ENCODE measurements around the gene CAV1.

The CAV1 gene

DNA sequence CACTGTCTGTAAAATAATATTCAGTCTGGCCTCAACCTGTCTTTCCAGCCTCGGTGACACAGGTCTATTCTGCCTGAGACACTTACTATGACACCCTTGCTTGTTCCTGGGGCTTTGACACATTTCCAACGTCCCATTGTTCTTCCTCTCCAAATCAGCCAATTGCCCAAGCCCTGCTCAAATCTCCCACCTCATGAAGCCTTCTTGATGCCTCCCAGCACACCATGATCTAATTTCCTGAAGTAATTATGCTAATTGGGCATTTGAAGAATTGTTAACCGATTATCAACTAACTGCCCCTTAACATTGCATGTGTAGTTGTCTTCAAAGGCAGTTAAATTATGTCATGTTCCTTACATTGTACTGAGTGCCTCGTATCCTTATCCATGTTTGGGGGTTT is 33.1 kb downstream of the CAV1 start:
- no peak for DNase-seq (ENCODE audit: low spot score)

DNA sequence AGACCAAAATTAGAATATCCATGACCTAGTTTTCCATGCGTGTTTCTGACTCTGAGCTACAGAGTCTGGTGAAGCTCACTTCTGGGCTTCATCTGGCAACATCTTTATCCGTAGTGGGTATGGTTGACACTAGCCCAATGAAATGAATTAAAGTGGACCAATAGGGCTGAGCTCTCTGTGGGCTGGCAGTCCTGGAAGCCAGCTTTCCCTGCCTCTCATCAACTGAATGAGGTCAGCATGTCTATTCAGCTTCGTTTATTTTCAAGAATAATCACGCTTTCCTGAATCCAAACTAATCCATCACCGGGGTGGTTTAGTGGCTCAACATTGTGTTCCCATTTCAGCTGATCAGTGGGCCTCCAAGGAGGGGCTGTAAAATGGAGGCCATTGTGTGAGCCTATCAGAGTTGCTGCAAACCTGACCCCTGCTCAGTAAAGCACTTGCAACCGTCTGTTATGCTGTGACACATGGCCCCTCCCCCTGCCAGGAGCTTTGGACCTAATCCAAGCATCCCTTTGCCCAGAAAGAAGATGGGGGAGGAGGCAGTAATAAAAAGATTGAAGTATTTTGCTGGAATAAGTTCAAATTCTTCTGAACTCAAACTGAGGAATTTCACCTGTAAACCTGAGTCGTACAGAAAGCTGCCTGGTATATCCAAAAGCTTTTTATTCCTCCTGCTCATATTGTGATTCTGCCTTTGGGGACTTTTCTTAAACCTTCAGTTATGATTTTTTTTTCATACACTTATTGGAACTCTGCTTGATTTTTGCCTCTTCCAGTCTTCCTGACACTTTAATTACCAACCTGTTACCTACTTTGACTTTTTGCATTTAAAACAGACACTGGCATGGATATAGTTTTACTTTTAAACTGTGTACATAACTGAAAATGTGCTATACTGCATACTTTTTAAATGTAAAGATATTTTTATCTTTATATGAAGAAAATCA is 35.5 kb downstream of the CAV1 start:
- DNase-seq (ENCODE audit: low spot score) = no peak

DNA sequence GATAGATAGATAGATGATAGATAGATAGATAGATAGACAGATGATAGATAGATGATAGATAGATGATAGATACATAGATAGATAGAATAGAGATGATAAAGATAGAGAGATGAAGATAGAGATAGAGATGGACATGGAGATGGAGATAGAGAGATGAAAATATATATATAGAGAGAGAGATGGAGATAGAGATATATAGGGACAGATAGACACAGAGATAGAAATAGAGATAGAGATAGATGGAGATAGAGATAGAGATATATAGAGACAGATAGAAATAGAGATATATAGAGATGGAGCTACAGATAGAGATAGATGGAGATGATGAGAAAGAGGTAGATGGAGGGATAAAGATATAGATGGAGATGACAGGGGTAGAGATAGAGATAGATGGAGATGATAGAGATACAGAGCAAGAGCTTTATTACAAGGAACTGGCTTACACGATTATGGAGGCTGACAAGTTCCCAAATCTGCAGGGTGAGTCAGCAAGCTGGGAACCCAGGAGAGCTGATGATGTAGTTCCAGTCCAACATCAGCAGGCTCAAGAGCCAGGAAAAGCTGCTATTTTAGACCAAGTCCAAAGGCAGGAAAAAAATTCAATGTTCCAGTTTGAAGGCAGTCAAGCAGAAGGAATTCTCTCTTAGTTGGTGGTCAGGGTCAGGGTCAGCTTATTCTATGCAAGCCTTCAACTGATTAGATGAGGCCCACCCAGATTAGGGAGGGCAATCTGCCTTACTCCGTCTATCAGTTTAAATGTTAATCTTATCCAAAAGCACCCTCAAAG is 37.1 kb downstream of the CAV1 start:
- no peak for DNase-seq (ENCODE audit: low spot score)

DNA sequence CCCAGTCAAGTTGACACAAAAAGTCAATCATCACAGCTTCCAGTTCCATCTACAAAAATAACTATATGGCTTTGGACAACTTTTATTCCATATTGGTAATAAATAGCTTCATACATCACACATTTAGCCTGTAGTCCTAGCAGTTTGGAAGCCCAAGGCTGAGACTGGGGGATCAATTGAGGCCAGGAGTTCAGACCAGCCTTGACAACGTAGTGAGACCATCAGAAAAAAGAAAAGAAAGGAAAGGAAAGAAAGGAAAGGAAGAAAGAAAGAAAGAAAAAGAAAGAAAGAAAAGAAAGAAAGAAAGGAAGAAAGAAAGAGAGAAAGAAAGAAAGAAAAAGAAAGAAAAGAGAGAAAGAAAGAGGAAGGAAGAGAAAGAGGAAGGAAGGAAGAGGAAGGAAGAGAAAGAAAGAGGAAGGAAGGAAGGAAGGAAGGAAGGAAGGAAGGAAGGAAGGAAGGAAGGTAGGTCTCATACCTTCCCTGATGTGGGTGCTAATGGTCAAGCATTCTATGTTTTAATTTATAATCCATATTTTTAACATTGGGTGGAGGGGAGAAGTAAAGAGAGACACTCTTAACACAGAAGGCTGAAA is 37.8 kb downstream of the CAV1 start:
- no peak for DNase-seq (ENCODE audit: low spot score)

DNA sequence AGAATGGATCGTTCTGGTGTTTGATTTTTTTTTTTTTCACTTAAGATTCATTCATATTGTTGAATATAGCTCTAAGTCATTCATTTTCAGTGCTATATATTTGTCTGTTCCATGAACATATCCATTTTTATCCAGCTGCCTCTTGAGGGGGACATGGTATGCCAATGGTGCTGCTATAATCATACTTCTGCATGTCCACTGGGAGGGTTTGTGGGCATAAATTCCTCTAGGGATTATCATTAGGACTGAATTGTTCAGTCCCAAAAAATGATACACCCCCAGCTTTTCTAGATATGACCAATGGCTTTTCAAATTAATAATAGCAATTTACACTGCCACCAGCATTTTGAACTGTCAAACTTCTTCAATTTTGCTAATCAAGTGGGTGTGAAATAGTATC is 41.1 kb downstream of the CAV1 start:
- no peak for DNase-seq (ENCODE audit: low spot score)

DNA sequence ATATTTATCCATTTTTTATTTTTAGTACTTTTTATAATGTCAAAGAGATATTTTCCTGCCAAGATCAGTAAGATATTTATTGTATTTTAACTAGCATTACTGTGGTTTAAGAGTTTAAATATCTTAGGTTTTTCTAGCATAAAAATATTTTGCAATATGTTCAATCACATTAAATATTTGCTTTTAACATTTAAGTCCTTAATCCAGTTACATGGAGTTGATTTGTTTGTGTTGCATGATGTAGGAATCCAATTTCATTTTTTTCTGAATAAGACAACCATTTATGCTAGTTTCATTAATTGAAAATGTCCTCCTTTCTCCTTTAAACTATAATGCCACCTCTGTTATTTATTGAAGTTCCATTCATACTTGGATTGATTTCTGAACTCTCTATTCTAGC is 41.8 kb downstream of the CAV1 start:
- no peak for DNase-seq (ENCODE audit: low spot score)

DNA sequence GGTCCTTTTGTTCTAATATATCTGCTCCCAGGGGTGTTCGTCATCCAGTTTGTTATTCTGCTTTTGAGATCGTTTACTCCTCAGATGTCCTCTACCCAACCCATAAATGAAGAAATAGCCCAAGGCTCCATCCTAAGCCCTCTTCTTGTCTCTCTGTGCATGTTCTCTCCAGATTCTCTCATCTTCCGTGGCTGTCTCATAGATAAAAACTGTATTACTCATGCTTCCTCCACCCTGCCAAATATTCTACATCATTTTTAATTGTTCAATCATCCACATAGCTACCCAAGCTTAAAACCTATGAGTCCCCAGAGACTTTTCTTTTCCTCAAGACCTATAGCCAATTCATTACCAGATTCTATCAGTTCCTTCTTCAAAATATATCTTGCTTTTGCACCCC is 44.9 kb downstream of the CAV1 start:
- no peak for DNase-seq (ENCODE audit: low spot score)

DNA sequence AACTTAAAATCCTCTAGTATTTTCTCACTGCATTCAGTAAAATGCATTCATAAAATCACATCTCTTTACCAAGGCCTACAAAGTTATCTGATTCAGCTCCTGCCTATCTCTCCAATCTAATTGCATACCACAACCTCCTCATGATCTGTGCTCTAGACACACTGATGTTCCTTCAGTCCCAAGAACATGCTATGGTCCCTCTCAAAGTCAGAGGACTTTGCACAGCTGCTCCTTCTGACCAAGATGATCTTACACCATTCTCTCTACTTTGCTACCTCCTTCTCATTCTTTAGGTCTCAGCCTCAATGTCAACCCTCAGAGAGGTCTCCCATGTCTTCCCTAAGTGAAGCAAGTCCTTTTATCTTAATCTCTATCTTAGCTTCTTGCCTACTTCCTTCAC is 45.5 kb downstream of the CAV1 start:
- DNase-seq (ENCODE audit: low spot score) = no peak

DNA sequence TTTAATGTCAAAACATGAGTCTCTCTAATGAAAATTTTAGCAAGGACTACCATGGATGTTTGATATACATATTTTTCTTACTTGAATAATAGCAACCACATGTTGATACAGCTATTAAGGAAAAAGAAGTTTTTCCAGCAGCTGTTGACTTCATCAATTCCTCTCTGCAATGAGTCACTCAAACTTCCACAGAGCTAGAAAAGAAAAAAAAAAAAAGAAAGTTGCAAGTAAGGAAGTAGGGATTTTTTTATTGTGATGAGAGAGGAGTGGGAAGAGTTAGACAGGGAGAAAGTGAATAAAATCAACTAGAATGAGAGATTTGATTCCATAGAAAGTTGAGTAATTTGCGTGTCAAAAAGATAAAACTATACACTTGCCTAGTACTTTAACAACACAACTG is 46.2 kb downstream of the CAV1 start:
- DNase-seq (ENCODE audit: low spot score) = peak; percentile 25

DNA sequence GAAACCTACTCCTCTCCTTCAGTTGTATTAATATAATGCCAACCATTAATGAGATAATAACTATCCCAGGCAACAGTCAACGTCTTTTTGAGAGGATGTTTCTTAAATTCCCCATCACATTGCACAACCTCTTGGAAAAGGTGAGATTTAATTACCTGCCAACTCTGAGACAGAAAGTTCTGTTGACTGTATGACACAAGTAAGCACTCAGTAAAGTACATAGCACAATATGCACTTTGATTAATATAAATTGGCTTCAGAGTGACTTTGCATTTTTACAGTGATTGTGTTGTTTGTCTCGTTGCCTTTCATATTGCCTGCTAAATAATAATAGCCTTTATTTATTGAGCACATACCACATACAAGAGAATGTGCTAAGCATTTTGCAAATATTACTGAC is 46.7 kb downstream of the CAV1 start:
- DNase-seq (ENCODE audit: low spot score) = no peak

DNA sequence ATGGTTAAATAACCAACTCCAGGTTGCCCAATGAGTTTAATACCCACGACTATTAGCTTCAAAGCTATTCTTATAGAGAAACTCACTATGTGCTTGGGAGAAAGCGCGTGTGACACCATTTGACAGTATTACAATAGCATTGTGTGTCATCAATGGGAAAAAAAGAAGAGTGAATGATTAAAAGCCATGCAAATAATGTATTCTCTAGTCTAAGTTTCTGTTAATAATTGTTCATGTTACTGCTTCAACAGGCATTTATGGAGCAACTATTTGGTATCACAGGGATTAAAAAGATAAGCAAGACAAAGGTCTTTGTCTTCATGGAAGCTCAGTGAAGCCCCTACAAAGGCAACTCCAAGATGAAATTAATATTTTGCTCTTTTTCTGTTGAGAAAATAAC is 47.2 kb downstream of the CAV1 start:
- DNase-seq (ENCODE audit: low spot score) = no peak

DNA sequence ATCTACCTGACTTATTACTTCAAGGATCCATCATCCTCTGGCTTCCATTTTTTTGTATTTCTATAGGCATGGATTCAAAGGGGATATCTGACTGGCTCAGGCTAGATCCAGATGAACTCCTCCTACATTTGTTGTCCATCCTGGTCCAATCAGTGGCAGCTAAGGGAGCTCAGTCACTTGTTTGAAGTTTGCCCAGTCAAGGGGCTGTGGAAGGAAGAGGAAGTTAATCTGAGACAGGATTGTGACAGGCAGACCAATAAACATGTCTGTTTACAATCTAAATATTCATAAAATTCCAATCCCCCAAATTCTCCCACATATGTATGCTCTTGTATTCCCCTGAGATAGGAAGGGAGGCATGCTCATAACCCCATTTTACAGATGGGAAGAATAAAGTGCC is 48.7 kb downstream of the CAV1 start:
- no peak for DNase-seq (ENCODE audit: low spot score)

DNA sequence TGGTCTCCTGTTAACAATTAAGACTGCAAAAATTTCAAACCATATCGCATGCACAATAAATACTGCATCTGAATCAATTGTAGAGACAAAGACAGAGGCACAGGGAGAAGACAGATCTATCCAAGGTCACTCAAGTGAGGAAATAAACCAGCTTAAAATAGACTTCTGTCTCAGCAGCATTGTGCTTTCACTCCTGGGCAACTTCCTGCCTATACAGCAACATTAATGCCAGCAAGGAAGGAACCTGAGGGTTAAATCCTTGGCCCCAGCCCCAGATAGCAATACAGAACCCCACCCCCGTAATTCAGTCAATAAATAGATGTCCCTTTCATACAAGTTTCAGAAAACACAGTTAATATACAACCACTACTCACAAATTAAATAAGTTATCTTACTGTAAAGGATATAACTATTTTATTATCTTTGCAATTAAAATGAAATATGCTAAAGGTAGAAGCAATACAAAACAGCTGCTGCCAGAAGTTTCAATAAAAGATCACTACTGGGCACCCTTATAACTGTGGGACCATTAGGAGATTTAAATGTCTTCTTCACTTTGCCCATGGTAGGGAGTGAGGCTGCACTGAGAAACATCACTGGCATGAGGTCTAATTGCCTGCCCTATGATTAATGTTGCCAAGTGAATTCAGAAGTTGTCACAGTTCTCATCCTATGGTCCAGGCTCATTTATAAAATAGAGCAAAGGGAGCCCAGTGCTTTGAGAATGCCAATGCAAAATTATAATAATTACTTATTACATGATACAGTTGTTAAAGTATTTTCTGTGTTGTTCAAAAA is 49.4 kb downstream of the CAV1 start:
- no peak for DNase-seq (ENCODE audit: low spot score)

DNA sequence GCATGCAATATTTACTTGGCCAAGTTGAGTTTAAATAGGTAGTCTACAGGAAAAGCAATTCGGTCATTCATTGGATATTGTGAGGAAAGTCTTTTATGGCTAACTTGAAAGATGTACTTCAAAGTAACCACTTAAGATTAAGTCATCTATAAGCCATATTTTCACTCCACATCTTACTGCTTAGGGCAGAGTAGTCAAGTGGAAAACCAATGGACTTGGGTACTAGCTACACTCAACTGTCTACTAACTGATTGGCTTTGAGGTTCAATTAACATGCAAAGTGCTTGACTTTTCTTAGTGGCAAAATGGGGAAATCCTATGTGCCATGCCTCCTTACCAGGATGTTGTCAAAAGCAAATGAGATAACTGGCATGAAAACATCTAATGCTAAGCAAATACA is 51.0 kb downstream of the CAV1 start:
- DNase-seq (ENCODE audit: low spot score) = no peak

DNA sequence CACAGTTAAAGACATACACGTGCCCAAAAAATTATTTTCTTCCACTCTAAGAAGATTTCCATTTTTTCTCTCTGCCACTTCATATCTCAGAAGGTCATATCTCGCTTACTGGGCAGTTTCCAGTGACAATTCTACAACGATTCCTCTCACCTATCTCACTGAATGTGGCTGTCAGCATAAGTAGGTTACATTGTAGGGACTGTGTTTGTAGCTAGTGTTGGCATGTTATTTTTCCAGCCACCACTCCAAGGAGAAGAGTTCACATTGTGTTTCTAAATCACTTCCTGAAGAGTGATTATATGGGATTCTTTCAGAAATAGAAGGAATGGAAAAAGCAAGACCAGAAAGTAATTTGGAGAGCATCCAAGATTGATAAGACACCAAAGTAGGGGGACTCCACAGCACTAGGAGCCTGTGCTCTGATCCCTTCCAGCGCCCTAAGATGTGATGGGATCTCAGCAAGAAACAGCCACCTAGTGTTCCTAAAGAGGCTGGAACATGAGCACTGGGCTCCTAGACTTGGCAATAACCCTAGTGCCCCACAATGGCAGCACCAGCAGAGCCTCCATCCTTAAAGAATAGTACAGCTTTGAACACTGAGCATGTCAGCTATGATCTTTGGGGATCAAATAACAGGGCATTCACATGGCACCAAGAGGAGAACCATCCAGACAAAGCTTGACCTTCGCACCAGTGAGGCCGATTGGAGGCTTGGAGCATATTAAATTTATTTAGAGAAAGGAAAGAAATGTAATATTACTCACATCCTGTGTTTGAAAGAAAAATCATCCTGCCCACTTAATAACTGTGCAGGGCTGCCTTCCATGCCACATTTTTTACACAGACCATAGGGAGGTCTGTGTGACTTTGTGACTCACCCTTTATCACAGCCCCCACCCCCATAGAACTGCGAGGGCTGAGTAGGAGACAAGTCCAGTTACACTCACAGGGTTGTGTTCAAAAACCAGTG is 51.8 kb downstream of the CAV1 start:
- no peak for DNase-seq (ENCODE audit: low spot score)

DNA sequence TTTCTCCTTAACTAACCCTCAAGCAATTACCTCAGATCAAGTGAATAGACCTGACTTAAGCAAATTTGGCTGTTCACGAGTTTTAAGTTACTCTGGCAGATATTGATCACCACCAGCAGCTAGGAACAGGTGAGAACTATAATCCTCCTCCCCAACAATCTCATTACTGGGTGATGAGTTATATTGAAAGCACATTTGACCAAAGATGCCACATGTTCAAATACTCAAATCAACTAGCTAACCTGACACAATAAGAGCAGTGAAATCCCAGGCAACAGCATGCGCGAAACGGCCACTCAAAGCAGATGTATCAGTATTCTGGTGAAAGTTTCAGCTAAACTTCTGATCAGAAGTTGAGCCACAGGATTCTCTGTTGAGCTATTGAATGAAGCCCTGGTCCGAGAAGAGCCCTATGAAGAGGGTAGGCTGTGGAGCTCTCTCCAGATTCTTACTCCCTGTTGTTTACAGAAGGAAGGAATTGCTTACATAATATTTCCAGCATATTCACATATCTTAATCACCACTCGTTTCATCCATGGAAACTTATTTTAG is 52.6 kb downstream of the CAV1 start:
- DNase-seq (ENCODE audit: low spot score) = no peak

DNA sequence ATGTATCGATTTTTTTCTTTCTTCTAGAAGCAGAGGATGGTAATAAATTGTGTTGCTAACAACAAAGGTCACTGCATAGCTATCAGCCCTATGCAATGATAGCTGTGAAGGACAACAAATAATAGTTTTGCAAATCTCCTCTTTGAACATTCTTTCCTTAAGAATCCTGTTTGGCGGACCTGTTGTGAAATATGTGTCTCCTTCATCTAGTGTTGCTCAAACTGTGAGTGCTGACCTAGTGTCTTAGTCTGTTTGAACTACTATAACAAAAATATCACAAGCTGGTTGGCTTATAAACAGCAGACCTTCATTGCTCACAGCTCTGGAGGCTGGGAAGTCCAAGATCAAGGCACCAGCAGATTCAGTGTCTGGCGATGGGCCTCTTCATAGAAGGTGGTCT is 53.7 kb downstream of the CAV1 start:
- no peak for DNase-seq (ENCODE audit: low spot score)

DNA sequence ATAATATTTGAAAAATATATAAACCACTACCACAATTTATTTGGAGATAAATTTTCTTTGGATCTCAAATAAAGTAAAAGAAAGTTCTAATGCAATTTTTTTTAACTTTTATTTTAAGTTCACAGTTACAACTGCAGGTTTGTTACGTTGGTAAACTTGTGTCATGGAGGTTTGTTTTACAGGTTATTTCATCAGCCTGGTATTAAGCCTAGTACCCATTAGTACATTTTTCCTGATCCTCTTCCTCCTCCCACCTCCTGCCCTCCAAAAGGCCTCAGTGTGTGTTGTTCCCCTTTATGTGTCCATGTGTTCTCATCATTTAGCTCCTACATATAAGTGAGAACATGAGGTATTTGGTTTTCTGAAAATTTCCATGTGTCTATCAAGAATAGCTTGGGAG is 54.5 kb downstream of the CAV1 start:
- DNase-seq (ENCODE audit: low spot score) = no peak

DNA sequence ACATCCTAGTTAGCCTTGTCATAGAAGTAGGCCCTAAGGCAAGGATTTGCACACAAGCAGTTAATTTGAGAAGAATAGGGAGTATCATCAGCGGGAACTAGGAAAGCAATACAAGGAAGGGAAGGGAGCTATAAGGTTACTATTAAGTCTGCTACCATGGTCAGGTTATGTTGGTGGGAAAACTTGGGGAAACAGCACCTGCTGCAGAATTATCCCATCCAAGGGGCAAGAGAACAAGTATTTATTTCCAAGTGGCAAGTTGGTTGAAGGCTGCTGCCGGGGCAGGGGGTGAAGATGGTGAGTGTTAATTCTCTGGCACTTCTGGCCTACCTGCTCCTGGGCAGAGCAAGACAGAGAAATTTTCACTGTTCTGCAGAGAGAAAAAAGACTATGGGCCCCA is 55.0 kb downstream of the CAV1 start:
- DNase-seq (ENCODE audit: low spot score) = no peak

DNA sequence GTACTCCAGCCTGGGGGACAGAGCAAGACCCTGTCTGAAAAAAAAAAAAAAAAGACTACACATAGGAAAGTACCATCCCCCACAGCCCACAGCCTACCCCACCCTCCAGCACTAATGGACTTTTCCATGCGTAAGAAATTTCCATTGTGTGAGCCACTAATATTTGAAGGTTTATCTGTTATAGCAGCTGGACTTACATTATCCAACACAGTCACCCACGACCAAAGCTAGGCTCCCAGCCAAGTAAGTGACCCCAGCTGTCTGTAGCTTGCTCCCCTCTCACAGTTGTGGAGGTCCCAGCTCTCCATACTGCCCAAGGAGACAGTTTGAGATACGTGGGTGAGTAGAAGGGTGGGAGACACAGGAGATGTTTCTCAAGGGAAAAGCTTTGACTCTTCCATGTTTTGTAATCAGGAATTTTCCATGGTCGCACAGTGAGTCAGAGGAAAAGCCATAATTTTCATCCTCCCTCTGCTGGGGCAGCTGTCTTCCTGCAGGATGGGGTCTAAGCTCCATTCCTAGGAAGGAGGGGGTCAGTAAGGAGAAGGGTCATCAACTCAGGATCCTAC is 57.4 kb downstream of the CAV1 start:
- no peak for DNase-seq (ENCODE audit: low spot score)

Measured in LoVo (cell line).